A204.1 (cell line): Measurements from ENCODE around the gene DENND6A.
"Not testable (repeated sequence)": the region's sequence is repeated elsewhere in the genome, so short reads cannot be mapped to it uniquely, and the experiment has no call there.

Source experiments
- FAIRE-seq: peaks from 2 replicates; lab custom pipeline; 2012; peaks lifted over from hg19 to GRCh38; lab: Jason Lieb, UNC

Gene DENND6A

DNA sequence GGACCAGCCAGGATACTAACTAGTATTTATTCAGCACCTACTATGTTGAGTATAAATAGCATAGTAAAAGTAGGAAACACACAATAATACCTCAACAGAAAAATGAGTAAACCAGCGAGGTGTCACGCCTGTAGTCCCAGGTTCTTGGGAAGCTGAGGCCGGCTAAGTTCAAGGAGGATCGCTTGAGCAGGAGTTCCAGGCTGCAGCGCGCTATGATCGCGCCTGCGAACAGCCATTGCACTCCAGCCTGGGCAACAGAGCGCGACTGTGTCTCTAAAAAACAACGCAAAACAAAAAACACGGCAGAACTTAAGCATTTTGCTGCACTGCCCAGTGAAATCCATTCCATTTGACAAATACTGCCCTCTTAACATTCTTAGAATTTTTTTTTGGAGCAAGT, 1.3 kb upstream of the DENND6A start:
- no peak for FAIRE-seq

DNA sequence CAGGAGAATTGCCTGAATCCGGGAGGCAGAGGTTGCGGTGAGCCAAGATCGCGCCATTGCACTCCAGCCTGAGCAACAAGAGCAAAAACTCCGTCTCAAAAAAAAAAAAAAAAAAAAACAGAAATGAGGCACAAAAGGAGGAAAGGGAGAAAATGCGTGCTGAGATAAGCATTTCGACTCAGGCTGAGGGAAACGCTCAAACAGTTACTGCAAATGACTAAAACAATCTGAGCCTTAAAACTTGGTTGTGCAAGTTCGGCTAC, 813 bp downstream of the DENND6A start:
- FAIRE-seq: not testable (repeated sequence)

GRCh38 chr3:57691411-57692132, 1.3 kb downstream of the DENND6A start:
- no peak for FAIRE-seq

- FAIRE-seq: no peak
These were observed 3.4 kb downstream of the DENND6A start for GRCh38 chr3:57689367-57690053.

GRCh38 chr3:57688291-57688690, 4.6 kb downstream of the DENND6A start:
- no peak for FAIRE-seq

GRCh38 chr3:57683286-57683685, 9.6 kb downstream of the DENND6A start:
- no peak for FAIRE-seq

- FAIRE-seq: no peak
These were observed 10.6 kb downstream of the DENND6A start for GRCh38 chr3:57682284-57682683.

GRCh38 chr3:57681691-57682090, 11.2 kb downstream of the DENND6A start:
- FAIRE-seq: no peak

- FAIRE-seq: no peak
These were observed 12.8 kb downstream of the DENND6A start for GRCh38 chr3:57680046-57680445.

- no peak for FAIRE-seq
These were observed 17.3 kb downstream of the DENND6A start for GRCh38 chr3:57675530-57675929.

GRCh38 chr3:57673156-57673555, 19.7 kb downstream of the DENND6A start:
- FAIRE-seq: no peak

- FAIRE-seq: no peak
These were observed 22.3 kb downstream of the DENND6A start for GRCh38 chr3:57670543-57670942.

DNA sequence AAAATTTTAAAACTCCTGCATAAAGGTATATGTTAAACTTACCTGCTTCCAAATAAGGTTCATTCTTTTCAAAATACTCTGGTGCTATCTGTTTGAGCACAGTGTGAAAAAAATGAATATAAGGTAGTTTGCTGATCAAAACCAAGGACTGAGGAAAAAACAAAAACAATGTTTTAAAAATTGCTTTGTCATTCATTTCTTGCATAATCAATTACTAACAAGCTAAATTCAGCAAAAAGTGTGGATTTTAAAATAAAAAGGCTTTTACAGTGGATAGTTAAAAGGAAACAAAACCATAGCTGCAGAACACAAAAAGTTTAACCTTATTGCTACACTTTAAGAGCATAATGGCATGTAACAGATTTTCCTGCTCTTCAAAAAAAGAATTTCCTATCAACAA, 31.5 kb downstream of the DENND6A start:
- FAIRE-seq: no peak

DNA sequence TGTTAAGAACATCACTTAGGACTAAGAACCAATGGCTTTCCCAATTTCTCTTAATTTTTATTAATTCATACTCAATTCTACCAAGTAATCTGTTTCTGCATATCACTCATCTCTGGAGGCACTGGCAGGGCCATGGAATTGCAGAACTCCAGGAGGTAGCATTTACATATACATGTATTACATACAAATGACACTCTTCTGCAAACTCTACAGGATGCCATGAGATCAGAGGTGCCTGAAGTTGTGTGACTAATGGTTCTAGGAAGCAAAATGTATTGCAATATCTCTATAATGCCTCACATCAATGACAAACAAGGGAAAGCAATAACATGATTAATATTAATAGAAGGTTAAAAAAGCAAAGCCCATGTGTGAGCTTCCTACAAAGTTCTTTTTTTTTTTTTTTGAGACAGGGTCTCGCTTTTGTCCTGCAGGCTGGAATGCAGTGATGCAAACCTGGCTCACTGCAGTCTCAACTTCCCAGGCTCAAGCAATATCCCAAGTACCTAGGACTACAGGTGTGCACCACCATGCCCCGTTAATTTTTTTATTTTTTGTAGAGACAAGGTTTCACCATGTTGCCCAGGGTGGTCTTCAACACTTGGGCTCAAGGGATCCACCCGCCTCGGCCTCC, 33.0 kb downstream of the DENND6A start:
- FAIRE-seq: no peak

GRCh38 chr3:57659004-57659673, 33.7 kb downstream of the DENND6A start:
- FAIRE-seq: no peak

DNA sequence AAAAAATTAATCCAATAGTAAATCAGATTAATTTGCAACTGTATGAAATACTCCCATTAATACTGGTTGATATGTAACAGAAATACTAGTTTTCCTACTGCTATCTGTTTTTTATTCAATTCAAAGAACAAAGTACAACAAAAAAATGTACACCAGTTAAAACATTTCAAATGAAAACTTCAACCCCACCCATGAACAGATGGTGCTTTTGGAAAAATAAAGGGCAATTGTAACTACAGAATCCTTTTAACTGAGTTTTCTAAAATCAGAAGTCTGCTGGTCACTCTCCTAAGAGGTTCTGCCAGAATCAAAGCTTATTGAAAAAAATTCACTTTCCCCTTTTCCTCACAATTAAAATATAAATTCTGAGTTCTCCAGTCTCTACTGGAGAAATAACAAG, 34.3 kb downstream of the DENND6A start:
- FAIRE-seq: no peak

GRCh38 chr3:57655727-57656126, 37.1 kb downstream of the DENND6A start:
- no peak for FAIRE-seq

DNA sequence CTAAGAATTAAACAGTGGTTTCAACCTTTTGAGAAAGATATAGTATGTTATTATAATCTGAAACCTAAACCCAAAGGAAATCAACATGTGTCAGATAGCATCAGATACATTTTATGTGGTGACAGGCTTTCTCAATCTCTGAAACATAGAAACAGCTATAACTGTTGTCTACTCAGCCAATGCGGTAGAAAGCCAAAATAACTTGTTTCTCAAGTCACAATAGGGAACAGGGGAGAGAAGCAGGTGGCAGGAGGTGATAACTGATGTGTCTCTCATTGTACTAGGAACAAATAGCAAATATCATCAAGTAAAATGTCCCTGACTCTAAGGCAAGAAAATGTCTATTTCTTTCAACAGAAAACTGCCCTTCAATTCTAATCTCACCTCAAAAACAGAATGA, 38.6 kb downstream of the DENND6A start:
- FAIRE-seq: no peak

- FAIRE-seq: no peak
These were observed 40.7 kb downstream of the DENND6A start for GRCh38 chr3:57652203-57652602.

DNA sequence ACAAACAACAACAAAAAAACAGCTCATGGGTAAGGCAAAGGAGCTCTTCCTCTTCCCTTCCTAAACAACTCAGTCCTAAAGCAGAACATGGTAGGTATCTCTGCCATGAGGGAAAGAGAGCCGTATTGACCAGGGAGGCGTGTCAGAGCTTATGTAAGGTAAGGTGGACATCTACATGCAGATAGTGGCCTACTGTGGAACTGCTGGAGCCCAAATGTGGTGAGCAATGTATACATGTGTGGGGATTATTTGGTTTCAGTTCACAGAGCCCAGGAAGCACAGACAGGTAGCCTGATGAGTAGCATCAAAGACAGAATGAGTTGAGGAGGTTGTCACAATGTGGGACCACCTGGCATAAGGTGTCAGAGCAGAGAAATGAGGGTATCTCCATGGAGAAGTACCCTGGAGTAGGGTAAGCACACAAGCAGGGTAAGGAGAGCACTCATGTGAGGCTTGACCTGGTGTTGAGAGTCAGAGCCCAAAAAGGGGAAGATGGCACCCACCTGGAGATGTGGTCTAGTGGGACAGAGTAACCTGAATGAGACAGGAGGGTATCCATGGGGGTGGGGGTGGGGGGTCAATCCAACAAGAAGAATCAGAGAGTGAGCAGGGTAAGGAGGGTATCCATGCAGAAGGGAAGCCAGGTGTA, 45.5 kb downstream of the DENND6A start:
- no peak for FAIRE-seq

DNA sequence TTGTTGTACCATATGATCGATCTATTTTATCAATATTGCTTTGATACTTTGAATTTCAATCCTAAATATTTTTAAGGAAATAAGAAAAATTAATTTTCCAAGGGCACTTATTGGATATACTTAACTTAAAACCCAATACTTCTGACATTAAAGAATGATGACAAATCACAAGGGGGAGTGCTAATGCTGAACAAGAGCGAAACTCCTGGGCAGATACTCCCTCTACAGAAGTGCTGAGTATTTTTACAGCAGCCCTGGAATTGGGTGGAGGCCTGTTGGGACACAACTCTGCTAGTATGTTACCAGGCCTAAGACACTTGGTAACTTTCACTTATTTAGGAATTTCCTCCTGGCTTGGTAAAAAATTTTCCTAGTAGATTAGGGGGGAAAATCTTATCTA, 46.2 kb downstream of the DENND6A start:
- FAIRE-seq: peak; percentile 89

GRCh38 chr3:57644740-57645139, 48.1 kb downstream of the DENND6A start:
- FAIRE-seq: no peak

- no peak for FAIRE-seq
These were observed 55.5 kb downstream of the DENND6A start for GRCh38 chr3:57637391-57637790.
